GM12891 (cell line): ENCODE data around the gene RASGRF1.

Experiments
- PAX5 ChIP-seq: IDR thresholded peaks from 2 replicates; pipeline ENCODE4 v1.6.1; 2011; ENCODE audit warnings: low read length, moderate library complexity, mild to moderate bottlenecking; ENCODE audit not compliant: insufficient read depth, severe bottlenecking
- POLR2A ChIP-seq: IDR thresholded peaks from 2 replicates; pipeline ENCODE4 v1.6.1; 2011; ENCODE audit warnings: low read depth, low read length, control low read depth
- POLR2AphosphoS5 ChIP-seq: IDR thresholded peaks from 2 replicates; pipeline ENCODE4 v1.6.1; 2011; ENCODE audit warnings: low read depth, low read length, control low read depth
- POU2F2 ChIP-seq: IDR thresholded peaks from 2 replicates; pipeline ENCODE4 v1.6.1; 2011; ENCODE audit warnings: low read depth, mild to moderate bottlenecking, control low read depth, low read length, moderate library complexity
- SPI1 ChIP-seq: IDR thresholded peaks from 2 replicates; pipeline ENCODE4 v1.6.1; 2011; ENCODE audit warnings: low read depth, low read length, control low read depth
- TAF1 ChIP-seq: IDR thresholded peaks from 2 replicates; pipeline ENCODE4 v1.6.1; 2011; ENCODE audit warnings: low read depth, low read length, control low read depth

- TF ChIP-seq TAF1 = no peak
- no peak for TF ChIP-seq POLR2A
- no peak for TF ChIP-seq SPI1
- no peak for TF ChIP-seq POLR2AphosphoS5
- TF ChIP-seq POU2F2 = no peak
- TF ChIP-seq PAX5 = no peak
Measured at GRCh38 chr15:78997981-78998499, 92.5 kb downstream of the RASGRF1 start.
